Gastrocnemius medialis (tissue), 4 donors: ENCODE measurements around the gene SEC22A. TPM values are rescaled to one million over a fixed set of nuclear protein-coding genes. Genes with fewer than 3 reads are reported as not detected.

ENCODE experiments used
- ATAC-seq, 2 donors: fragments of 150-250 bp; one replicate each; pipeline ENCODE4 v1.9.1; 2016
- DNase-seq, 2 donors: peaks; one replicate each; pipeline ENCODE4 v3.0.0-alpha.2; 2019
- H3K27ac ChIP-seq, 4 donors: fragments of 200-600 bp; sonication (generic); 1 replicate in 1 of 4; 2 replicates in 3 of 4; pipeline ENCODE4 v1.5.1; 2016 to 2018; ENCODE audit warnings: mild to moderate bottlenecking in 2 of 4, moderate library complexity in 1 of 4
- H3K27me3 ChIP-seq, 3 donors: fragments of 200-600 bp; sonication (generic) in 2 of 3; 1 replicate in 1 of 3; 2 replicates in 2 of 3; pipeline versions ENCODE4 v1.5.1 to v1.6.0; 2016 to 2019; ENCODE audit warnings: mild to moderate bottlenecking in 1 of 3, moderate library complexity in 1 of 3
- H3K36me3 ChIP-seq, 2 donors: fragments of 200-600 bp; sonication (generic) in 1 of 2; one replicate each; pipeline ENCODE4 v1.5.1; 2017 to 2018
- H3K4me1 ChIP-seq, 2 donors: fragments of 200-600 bp; sonication (generic) in 1 of 2; one replicate each; pipeline ENCODE4 v1.5.1; 2016 to 2017; ENCODE audit warnings: mild to moderate bottlenecking in 2 of 2
- H3K4me3 ChIP-seq, 4 donors: fragments of 200-600 bp; sonication (generic) in 3 of 4; 1 replicate in 1 of 4; 2 replicates in 3 of 4; pipeline ENCODE4 v1.5.1; 2016 to 2019; ENCODE audit warnings: mild to moderate bottlenecking in 2 of 4
- H3K9me3 ChIP-seq, 3 donors: fragments of 200-600 bp; sonication (generic) in 2 of 3; 1 replicate in 1 of 3; 2 replicates in 2 of 3; pipeline ENCODE4 v1.5.1; 2016 to 2019
- CTCF ChIP-seq, 5 experiments: fragments of 450-650 bp in 3 of 5; fragments of 200-600 bp in 2 of 5; sonication (generic) in 2 of 5; IDR thresholded peaks in 4 of 5; conservative IDR thresholded peaks in 1 of 5; 1 replicate in 4 of 5; 2 replicates in 1 of 5; pipeline ENCODE4 v1.5.1; 2016 to 2019; ENCODE audit warnings: antibody characterized with exemption in 5 of 5, mild to moderate bottlenecking in 3 of 5, moderate library complexity in 3 of 5
- POLR2A ChIP-seq, 2 donors: fragments of 450-650 bp; IDR thresholded peaks; one replicate each; pipeline ENCODE4 v1.6.1; 2017; ENCODE audit warnings: antibody characterized with exemption in 2 of 2, mild to moderate bottlenecking in 2 of 2, moderate library complexity in 2 of 2
- in situ Hi-C, 4 donors: fragments of 200-750 bp; cut with MboI; loops; one replicate each; pipeline versions ENCODE4 v1.15.0 to v1.8.0; 2017; ENCODE audit warnings: low sequenced_read_pairs in 4 of 4
- intact Hi-C: fragments of 100-400 bp; cut with DNase I; formaldehyde crosslinking; loops from one replicate; pipeline ENCODE4 v1.15.1; 2023; ENCODE audit warnings: low total_unique reads
- total RNA-seq, 4 donors: library from RNA; depleted of rRNA; stranded (reverse); fragments of >200 nt; gene quantifications; one replicate each; pipeline versions ENCODE4 v1.1.0 to v1.2.3, GENCODE V29; 2016

Gene SEC22A
- total RNA-seq, 4 donors from 2014 or later = 13.8 to 22.6 (median 16.8) TPM

GRCh38 chr3:123286308-123287023 lies 84.7 kb downstream of the SEC22A start:
- H3K9me3 ChIP-seq = no peaks in the 10 kb centered on the region
- H3K36me3 ChIP-seq = no peaks in the 10 kb centered on the region
- TF ChIP-seq POLR2A (IDR thresholded peaks at IDR 0.05) (no peak), CTCF (IDR thresholded peaks at IDR 0.05 in 4 of 5, conservative IDR thresholded peaks at IDR 0.05 in 1 of 5) (peak in 1 of 5 experiments; percentile 11)
- in situ Hi-C loops (no loop called here), intact Hi-C loops (no loop called here)
- H3K4me3 ChIP-seq = no peak overlapping the region
- no peak for DNase-seq
- H3K27me3 ChIP-seq = no peaks in the 10 kb centered on the region
- no peak for ATAC-seq
- no peak overlapping the region for H3K27ac ChIP-seq
- no peaks in the 10 kb centered on the region for H3K4me1 ChIP-seq

GRCh38 chr3:123287051-123287961 lies 85.6 kb downstream of the SEC22A start:
- ATAC-seq (no peak), DNase-seq (no peak)
- in situ Hi-C loops (no loop called here), intact Hi-C loops (no loop called here)
- Histone ChIP-seq H3K27me3 (no peaks in the 10 kb centered on the region), H3K27ac (no peak overlapping the region), H3K9me3 (no peaks in the 10 kb centered on the region), H3K4me1 (no peaks in the 10 kb centered on the region), H3K4me3 (no peak overlapping the region), H3K36me3 (no peaks in the 10 kb centered on the region)
- TF ChIP-seq POLR2A (IDR thresholded peaks at IDR 0.05) (no peak), CTCF (IDR thresholded peaks at IDR 0.05 in 4 of 5, conservative IDR thresholded peaks at IDR 0.05 in 1 of 5) (no peak)

GRCh38 chr3:123287962-123288302 lies 86.2 kb downstream of the SEC22A start:
- DNase-seq = no peak
- in situ Hi-C loops = no loop called here

GRCh38 chr3:123289391-123290106 lies 87.8 kb downstream of the SEC22A start:
- Histone ChIP-seq H3K4me3 (no peak overlapping the region), H3K27me3 (no peaks in the 10 kb centered on the region), H3K4me1 (no peaks in the 10 kb centered on the region), H3K27ac (no peak overlapping the region), H3K36me3 (no peaks in the 10 kb centered on the region), H3K9me3 (no peaks in the 10 kb centered on the region)
- TF ChIP-seq CTCF (IDR thresholded peaks at IDR 0.05 in 4 of 5, conservative IDR thresholded peaks at IDR 0.05 in 1 of 5) (no peak), POLR2A (IDR thresholded peaks at IDR 0.05) (no peak)
- in situ Hi-C loops (no loop called here), intact Hi-C loops (no loop called here)
- DNase-seq (no peak), ATAC-seq (no peak)

More at GRCh38 chr3:123287962-123288302, 86.2 kb downstream of the SEC22A start:
- Histone ChIP-seq H3K9me3 (no peaks in the 10 kb centered on the region), H3K27me3 (no peaks in the 10 kb centered on the region), H3K36me3 (no peaks in the 10 kb centered on the region), H3K4me1 (no peaks in the 10 kb centered on the region), H3K27ac (no peak overlapping the region), H3K4me3 (no peak overlapping the region)
- intact Hi-C loops = no loop called here
- no peak for TF ChIP-seq CTCF (IDR thresholded peaks at IDR 0.05 in 4 of 5, conservative IDR thresholded peaks at IDR 0.05 in 1 of 5)
- TF ChIP-seq POLR2A (IDR thresholded peaks at IDR 0.05) = no peak
- no peak for ATAC-seq
